MCF 10A (cell line): ENCODE data around the gene TCIRG1. TPM values are rescaled to one million over a fixed set of nuclear protein-coding genes. Genes with fewer than 3 reads are reported as not detected.

ENCODE experiments used
- BruUV-seq: library from RNA; stranded (reverse); fragments of 400-500 nt; replicated peaks from 2 replicates; lab custom pipeline; 2021; lab: Mats Ljungman, UMichigan
- CTCF ChIA-PET: fragments of 300-600 bp; sonication (Branson Sonifier 250); formaldehyde crosslinking; extraction: SDS; loops from one replicate; lab custom pipeline; 2021; ENCODE audit warnings: antibody characterized with exemption, inconsistent platforms; lab: Yijun Ruan, JAX
- POLR2A ChIA-PET: fragments of 300-600, 350-650 bp; sonication (Branson Sonifier 250); formaldehyde crosslinking; extraction: SDS; loops from one replicate; lab custom pipeline; 2020; ENCODE audit warnings: antibody characterized with exemption, inconsistent platforms; lab: Yijun Ruan, JAX
- DNase-seq: peaks from one replicate; pipeline ENCODE4 v3.0.0-alpha.2; 2018; ENCODE audit not compliant: unreplicated experiment
- H3K27ac Mint-ChIP-seq: one replicate; pipeline ENCODE4 v1.8.0; 2022; ENCODE audit warnings: mild to moderate bottlenecking, low read depth, mixed read lengths; ENCODE audit not compliant: unreplicated experiment
- H3K27me3 Mint-ChIP-seq: one replicate; pipeline ENCODE4 v1.8.0; 2022; ENCODE audit warnings: mixed read lengths; ENCODE audit not compliant: insufficient read depth, unreplicated experiment
- H3K36me3 Mint-ChIP-seq: one replicate; pipeline ENCODE4 v1.8.0; 2022; ENCODE audit warnings: mild to moderate bottlenecking, moderate library complexity, mixed read lengths; ENCODE audit not compliant: insufficient read depth, unreplicated experiment
- H3K4me1 Mint-ChIP-seq: one replicate; pipeline ENCODE4 v1.8.0; 2022; ENCODE audit warnings: mixed read lengths; ENCODE audit not compliant: insufficient read depth, unreplicated experiment
- H3K4me3 Mint-ChIP-seq: one replicate; pipeline ENCODE4 v1.8.0; 2022; ENCODE audit warnings: mild to moderate bottlenecking, moderate library complexity, mixed read lengths; ENCODE audit not compliant: unreplicated experiment
- H3K9me3 Mint-ChIP-seq: one replicate; pipeline ENCODE4 v1.8.0; 2022; ENCODE audit warnings: mixed read lengths; ENCODE audit not compliant: unreplicated experiment
- intact Hi-C: fragments of 100-400 bp; cut with micrococcal nuclease; formaldehyde crosslinking; loops from 2 replicates; pipeline ENCODE4 v1.14.1; 2022
- total RNA-seq: library from RNA; stranded (reverse); gene quantifications from 2 replicates; pipeline ENCODE4 v1.2.3, GENCODE V29; 2022
- TF ChIP-seq, protein P1 (sequence below): fragments of 200-600 bp; IDR thresholded peaks from one replicate; pipeline ENCODE4 v1.8.0; 2022; ENCODE audit warnings: antibody characterized with exemption, mild to moderate bottlenecking; ENCODE audit not compliant: unreplicated experiment

TCIRG1 gene
- total RNA-seq, 1 experiment from 2014 or later, result 12.3 TPM

DNA sequence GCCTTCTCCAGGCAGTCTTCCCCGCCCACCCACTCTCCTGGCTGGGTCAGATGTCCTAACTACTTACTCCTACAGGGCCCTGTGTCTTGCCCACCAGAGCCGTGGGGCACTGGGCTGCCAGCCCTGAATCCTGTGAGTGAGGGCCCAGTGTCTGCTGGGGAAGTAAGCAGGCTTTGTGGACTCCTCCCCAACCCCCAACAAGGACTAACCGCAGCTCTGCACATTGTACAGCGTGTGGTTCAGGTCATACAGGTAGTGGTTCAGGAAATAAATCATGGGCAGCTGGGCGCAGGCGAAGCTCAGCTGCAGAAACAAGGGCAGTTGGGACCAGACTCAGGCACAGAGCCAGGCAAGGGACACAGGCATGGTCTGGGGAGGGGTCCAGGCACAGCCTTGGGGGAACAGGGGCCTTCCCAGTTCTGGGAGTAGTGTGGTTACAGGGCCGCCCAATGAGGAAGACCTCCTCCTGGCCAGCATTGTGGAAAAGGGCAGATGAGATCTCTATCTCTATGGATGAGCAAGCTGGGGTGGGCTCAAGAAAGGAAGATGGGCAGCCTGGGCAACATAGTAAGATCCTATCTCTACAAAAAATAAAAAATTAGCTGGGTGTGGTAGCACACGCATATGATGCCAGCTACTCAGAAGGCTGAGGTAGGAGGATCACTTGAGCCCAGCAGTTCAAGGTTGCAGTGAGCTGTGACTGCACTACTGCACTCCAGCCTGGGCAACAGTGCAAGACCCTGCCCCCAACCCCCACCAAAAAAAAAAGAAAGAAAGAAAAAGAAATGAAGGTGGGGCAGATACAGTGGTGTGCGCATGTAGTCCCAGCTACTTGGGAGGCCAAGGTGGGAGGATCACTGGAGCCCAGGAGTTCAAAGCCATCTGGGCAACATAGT is 40.4 kb upstream of the TCIRG1 start:
- no TSS peak for BruUV-seq
- H3K27ac Mint-ChIP-seq, result no peak overlapping the region
- H3K27me3 Mint-ChIP-seq, result no peaks in the 10 kb centered on the region
- ChIA-PET CTCF (interaction anchor here (0.6 kb wide), 1 partner anchor 118 kb away, joined by 3 read pairs; no protein-coding TSS in a partner anchor), POLR2A (interaction anchor here (1.2 kb wide), 1 partner anchor 10 kb away, joined by 3 read pairs; no protein-coding TSS in a partner anchor)
- DNase-seq, result no peak
- H3K9me3 Mint-ChIP-seq, result no peaks in the 10 kb centered on the region
- peaks cover 9% of the 10 kb centered on the region for H3K36me3 Mint-ChIP-seq
- no peak overlapping the region for H3K4me3 Mint-ChIP-seq
- H3K4me1 Mint-ChIP-seq, result no peaks in the 10 kb centered on the region
- intact Hi-C loops, result no loop called here
- TF ChIP-seq, protein P1, sequence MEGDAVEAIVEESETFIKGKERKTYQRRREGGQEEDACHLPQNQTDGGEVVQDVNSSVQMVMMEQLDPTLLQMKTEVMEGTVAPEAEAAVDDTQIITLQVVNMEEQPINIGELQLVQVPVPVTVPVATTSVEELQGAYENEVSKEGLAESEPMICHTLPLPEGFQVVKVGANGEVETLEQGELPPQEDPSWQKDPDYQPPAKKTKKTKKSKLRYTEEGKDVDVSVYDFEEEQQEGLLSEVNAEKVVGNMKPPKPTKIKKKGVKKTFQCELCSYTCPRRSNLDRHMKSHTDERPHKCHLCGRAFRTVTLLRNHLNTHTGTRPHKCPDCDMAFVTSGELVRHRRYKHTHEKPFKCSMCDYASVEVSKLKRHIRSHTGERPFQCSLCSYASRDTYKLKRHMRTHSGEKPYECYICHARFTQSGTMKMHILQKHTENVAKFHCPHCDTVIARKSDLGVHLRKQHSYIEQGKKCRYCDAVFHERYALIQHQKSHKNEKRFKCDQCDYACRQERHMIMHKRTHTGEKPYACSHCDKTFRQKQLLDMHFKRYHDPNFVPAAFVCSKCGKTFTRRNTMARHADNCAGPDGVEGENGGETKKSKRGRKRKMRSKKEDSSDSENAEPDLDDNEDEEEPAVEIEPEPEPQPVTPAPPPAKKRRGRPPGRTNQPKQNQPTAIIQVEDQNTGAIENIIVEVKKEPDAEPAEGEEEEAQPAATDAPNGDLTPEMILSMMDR, result no peak

DNA sequence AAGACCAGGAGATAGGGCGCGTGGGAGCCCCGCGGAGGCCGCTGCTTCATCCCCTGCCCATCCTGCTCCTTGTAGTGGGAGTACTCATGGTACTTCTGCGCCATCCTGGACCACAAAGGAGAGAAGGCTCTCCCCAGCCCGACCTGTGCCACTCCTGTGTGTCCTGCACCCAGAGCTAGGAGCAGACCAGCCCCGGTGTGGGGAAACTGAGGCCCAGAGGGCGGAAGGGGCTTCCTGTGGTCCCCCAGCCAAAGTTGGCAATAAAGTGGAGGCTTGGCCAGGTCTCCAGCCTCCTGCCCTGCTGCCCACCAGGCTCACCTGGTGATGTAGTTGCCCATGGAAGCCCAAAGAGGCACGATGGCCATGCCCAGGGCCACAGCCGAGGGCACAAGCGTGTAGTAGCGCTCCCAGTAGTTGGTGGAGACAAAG is 39.6 kb upstream of the TCIRG1 start:
- Mint-ChIP-seq H3K27ac (no peak overlapping the region), H3K4me3 (no peak overlapping the region), H3K27me3 (no peaks in the 10 kb centered on the region), H3K4me1 (no peaks in the 10 kb centered on the region), H3K9me3 (no peaks in the 10 kb centered on the region), H3K36me3 (peaks cover 9% of the 10 kb centered on the region)
- CTCF ChIA-PET, result no interaction called here
- BruUV-seq, result no TSS peak
- POLR2A ChIA-PET, result no interaction called here
- TF ChIP-seq, protein P1, result no peak
- DNase-seq, result no peak
- intact Hi-C loops, result no loop called here

DNA sequence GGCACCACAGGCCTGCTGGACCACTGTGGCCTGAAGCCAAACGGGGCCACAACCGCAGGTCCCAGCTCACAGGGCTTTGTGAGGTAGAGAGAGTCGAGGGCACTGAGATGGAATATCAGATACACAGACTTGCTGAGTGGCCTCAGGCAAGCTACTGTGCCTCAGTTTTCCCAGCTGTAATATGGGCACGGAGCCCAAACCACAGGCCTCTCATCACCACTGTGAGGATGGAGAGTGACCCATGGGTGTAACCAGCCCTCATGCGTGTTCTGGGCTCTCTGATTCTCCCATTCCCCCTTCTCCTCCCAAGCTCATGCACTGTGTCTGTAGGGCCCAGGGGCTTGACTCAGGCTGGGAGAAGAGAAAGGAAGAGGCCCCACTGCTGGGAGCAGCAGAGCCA is 39.1 kb upstream of the TCIRG1 start:
- H3K9me3 Mint-ChIP-seq, result no peaks in the 10 kb centered on the region
- H3K27ac Mint-ChIP-seq, result no peak overlapping the region
- ChIA-PET CTCF (interaction anchor here (1.1 kb wide), 1 partner anchor 147 kb away, joined by 3 read pairs; no protein-coding TSS in a partner anchor), POLR2A (no interaction called here)
- TF ChIP-seq, protein P1, result no peak
- BruUV-seq, result no TSS peak
- H3K4me3 Mint-ChIP-seq, result no peak overlapping the region
- no peaks in the 10 kb centered on the region for H3K27me3 Mint-ChIP-seq
- H3K36me3 Mint-ChIP-seq, result peaks cover 9% of the 10 kb centered on the region
- intact Hi-C loops, result no loop called here
- no peak for DNase-seq
- H3K4me1 Mint-ChIP-seq, result no peaks in the 10 kb centered on the region

DNA sequence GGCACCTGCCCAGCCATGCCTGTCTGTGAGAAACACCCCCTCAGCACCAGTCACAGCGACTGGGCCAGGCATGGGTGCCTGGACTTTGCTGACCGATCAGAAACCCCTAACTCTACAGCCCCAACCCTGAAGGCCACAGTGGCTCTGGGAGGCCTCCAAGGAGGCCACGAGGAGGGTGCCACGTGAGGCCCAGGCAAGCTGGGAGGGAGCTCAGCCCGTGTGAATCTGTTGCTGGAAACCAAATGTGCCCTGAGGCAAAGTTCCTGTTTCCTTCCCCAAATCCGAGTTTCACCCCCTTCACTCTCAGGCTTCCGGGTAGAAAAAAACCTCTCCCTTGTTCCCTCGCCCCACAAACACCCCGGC is 36.3 kb upstream of the TCIRG1 start:
- no peaks in the 10 kb centered on the region for H3K4me1 Mint-ChIP-seq
- intact Hi-C loops, result no loop called here
- POLR2A ChIA-PET, result interaction anchor here (0.7 to 1.7 kb wide), 4 partner anchors 9 to 247 kb away, joined by 3 to 5 read pairs (median 4); no protein-coding TSS in a partner anchor
- DNase-seq, result no peak
- no peak overlapping the region for H3K27ac Mint-ChIP-seq
- H3K4me3 Mint-ChIP-seq, result peak overlapping the region; percentile 74
- CTCF ChIA-PET, result interaction anchor here (0.6 to 1.0 kb wide), 2 partner anchors 22 to 196 kb away, joined by 3 to 5 read pairs; no protein-coding TSS in a partner anchor
- H3K27me3 Mint-ChIP-seq, result no peaks in the 10 kb centered on the region
- no TSS peak for BruUV-seq
- no peaks in the 10 kb centered on the region for H3K9me3 Mint-ChIP-seq
- H3K36me3 Mint-ChIP-seq, result no peaks in the 10 kb centered on the region
- TF ChIP-seq, protein P1, result no peak
